GM19240 (cell line): Measurements from ENCODE around the gene RAD51B.

Experiments
- DNase-seq: peaks from one replicate; pipeline ENCODE4 v3.0.0; 2011; ENCODE audit warnings: low spot score; ENCODE audit not compliant: insufficient read length

The RAD51B gene

GRCh38 chr14:68141281-68142088 is 321.9 kb downstream of the RAD51B start:
- DNase-seq = no peak

GRCh38 chr14:68143341-68143841 is 323.8 kb downstream of the RAD51B start:
- DNase-seq = no peak

- DNase-seq = no peak
These were observed 324.6 kb downstream of the RAD51B start for GRCh38 chr14:68144051-68144681.

- DNase-seq = no peak
These were observed 325.5 kb downstream of the RAD51B start for GRCh38 chr14:68145036-68145435.

- no peak for DNase-seq
These were observed 326.0 kb downstream of the RAD51B start for GRCh38 chr14:68145539-68145938.

GRCh38 chr14:68146818-68147217 is 327.2 kb downstream of the RAD51B start:
- no peak for DNase-seq

- DNase-seq = no peak
These were observed 327.7 kb downstream of the RAD51B start for GRCh38 chr14:68147303-68147702.

- DNase-seq = no peak
These were observed 328.7 kb downstream of the RAD51B start for GRCh38 chr14:68148276-68148675.

GRCh38 chr14:68148763-68149162 is 329.2 kb downstream of the RAD51B start:
- DNase-seq = no peak

GRCh38 chr14:68153275-68153674 is 333.7 kb downstream of the RAD51B start:
- DNase-seq = no peak

- DNase-seq = no peak
These were observed 334.7 kb downstream of the RAD51B start for GRCh38 chr14:68154275-68154674.

GRCh38 chr14:68157971-68158371 is 338.4 kb downstream of the RAD51B start:
- DNase-seq = no peak

GRCh38 chr14:68158640-68159039 is 339.1 kb downstream of the RAD51B start:
- DNase-seq = no peak

- no peak for DNase-seq
These were observed 340.4 kb downstream of the RAD51B start for GRCh38 chr14:68159701-68160633.

GRCh38 chr14:68160779-68161546 is 341.4 kb downstream of the RAD51B start:
- DNase-seq = no peak

GRCh38 chr14:68162887-68163286 is 343.3 kb downstream of the RAD51B start:
- DNase-seq = no peak

- no peak for DNase-seq
These were observed 345.1 kb downstream of the RAD51B start for GRCh38 chr14:68164711-68165113.

- DNase-seq = no peak
These were observed 345.8 kb downstream of the RAD51B start for GRCh38 chr14:68165274-68165843.

GRCh38 chr14:68166731-68167382 is 347.3 kb downstream of the RAD51B start:
- no peak for DNase-seq
